RWPE1 (cell line): Measurements from ENCODE around the gene INTS15.
A peak's percentile ranks its signal among the peaks of the same experiment; 100 is the strongest.
"Not testable (repeated sequence)": the region's sequence is repeated elsewhere in the genome, so short reads cannot be mapped to it uniquely, and the experiment has no call there.

Experiments used
- CTCF ChIA-PET: fragments of 350-600 bp; sonication (Branson Sonifier 250); formaldehyde crosslinking; extraction: SDS; loops from one replicate; lab custom pipeline; 2021; lab: Yijun Ruan, JAX
- POLR2A ChIA-PET: fragments of 400-600 bp; formaldehyde crosslinking; extraction: SDS; loops from one replicate; lab custom pipeline; 2020; ENCODE audit warnings: antibody characterized with exemption; ENCODE audit not compliant: low non-redundant PET; lab: Yijun Ruan, JAX
- DNase-seq: peaks from one replicate; pipeline ENCODE4 v3.0.0; 2012; ENCODE audit warnings: low spot score
- H3K27ac ChIP-seq: fragments of 450-650 bp; 2 replicates; pipeline ENCODE4 v1.5.1; 2017
- TF ChIP-seq, protein P1 (sequence below): fragments of 450-650 bp; conservative IDR thresholded peaks from 2 replicates; pipeline ENCODE4 v1.5.1; 2017; ENCODE audit warnings: low read depth, mild to moderate bottlenecking

The INTS15 gene

DNA sequence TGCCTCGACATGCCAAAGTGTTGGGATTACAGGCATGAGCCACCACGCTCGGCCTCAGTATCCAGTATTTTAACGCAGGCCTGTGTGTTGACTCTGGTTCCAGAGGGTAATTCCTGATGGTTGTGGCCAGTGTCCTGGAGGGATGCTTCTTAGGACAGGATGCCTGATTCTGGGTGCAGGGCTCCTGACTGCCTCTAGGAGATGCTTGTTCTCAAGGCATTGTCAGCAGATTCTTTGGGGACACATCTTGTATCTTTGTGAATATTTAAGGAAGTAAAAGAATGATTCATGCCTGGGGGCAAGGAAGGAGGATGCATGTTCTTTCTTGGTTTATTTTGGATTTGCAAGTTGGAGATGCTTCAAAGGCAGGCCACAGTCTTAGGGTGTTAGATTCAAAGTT, 10.4 kb upstream of the INTS15 start:
- CTCF ChIA-PET, result interaction anchor here (2.2 kb wide), 1 partner anchor 10 kb away, joined by 8 read pairs; the partner anchor contains the start of gene INTS15
- peak overlapping the region; percentile 87; the same call in 1 of the 2 replicates for H3K27ac ChIP-seq
- POLR2A ChIA-PET, result no interaction called here
- no peak for DNase-seq
- TF ChIP-seq, protein P1, sequence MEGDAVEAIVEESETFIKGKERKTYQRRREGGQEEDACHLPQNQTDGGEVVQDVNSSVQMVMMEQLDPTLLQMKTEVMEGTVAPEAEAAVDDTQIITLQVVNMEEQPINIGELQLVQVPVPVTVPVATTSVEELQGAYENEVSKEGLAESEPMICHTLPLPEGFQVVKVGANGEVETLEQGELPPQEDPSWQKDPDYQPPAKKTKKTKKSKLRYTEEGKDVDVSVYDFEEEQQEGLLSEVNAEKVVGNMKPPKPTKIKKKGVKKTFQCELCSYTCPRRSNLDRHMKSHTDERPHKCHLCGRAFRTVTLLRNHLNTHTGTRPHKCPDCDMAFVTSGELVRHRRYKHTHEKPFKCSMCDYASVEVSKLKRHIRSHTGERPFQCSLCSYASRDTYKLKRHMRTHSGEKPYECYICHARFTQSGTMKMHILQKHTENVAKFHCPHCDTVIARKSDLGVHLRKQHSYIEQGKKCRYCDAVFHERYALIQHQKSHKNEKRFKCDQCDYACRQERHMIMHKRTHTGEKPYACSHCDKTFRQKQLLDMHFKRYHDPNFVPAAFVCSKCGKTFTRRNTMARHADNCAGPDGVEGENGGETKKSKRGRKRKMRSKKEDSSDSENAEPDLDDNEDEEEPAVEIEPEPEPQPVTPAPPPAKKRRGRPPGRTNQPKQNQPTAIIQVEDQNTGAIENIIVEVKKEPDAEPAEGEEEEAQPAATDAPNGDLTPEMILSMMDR, result no peak

DNA sequence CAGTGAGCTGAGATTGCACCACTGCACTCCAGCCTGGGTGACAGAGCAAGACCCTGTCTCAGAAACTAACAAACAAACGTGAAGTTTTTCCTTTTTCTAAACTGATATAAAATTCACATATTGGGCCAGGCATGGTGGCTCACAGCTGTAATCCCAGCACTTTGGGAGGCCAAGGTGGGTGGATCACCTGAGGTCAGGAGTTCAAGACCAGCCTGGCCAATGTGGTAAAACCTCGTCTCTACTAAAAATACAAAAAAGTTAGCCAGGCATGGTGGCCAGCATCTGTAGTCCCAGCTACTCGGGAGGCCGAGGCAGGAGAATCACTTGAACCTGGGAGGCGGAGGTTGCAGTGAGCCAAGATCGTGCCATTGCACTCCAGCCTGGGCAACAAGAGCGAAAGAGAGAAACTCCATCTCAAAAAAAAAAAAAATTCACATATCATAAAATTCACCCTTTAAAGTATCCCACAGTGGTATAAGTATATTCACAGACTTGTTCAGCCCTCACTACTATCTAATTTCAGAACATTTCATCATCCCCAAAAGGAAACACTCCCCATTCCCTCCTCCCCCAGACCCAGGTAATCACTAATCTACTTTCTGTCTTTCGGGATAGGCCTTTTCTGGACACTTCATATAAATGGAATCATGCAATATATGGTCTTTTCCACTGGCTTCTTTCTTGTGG, 3.9 kb upstream of the INTS15 start:
- DNase-seq, POLR2A ChIA-PET, CTCF ChIA-PET: not testable (repeated sequence)
- H3K27ac ChIP-seq, result peak overlapping the region; percentile 21; the same call in 1 of the 2 replicates

DNA sequence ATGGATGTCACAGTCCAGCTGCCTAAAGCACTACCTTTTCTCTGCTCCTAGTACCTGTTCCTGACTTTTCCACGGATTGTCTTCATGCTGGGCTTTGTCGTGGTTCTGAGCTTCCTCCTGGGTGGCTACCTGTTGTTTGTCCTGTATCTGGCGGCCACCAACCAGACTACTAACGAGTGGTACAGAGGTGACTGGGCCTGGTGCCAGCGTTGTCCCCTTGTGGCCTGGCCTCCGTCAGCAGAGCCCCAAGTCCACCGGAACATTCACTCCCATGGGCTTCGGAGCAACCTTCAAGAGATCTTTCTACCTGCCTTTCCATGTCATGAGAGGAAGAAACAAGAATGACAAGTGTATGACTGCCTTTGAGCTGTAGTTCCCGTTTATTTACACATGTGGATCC, 1.3 kb upstream of the INTS15 start:
- ChIA-PET CTCF (no interaction called here), POLR2A (no interaction called here)
- DNase-seq, result no peak
- TF ChIP-seq, protein P1, result no peak
- H3K27ac ChIP-seq, result peak overlapping the region; percentile 14; the same call in 1 of the 2 replicates

DNA sequence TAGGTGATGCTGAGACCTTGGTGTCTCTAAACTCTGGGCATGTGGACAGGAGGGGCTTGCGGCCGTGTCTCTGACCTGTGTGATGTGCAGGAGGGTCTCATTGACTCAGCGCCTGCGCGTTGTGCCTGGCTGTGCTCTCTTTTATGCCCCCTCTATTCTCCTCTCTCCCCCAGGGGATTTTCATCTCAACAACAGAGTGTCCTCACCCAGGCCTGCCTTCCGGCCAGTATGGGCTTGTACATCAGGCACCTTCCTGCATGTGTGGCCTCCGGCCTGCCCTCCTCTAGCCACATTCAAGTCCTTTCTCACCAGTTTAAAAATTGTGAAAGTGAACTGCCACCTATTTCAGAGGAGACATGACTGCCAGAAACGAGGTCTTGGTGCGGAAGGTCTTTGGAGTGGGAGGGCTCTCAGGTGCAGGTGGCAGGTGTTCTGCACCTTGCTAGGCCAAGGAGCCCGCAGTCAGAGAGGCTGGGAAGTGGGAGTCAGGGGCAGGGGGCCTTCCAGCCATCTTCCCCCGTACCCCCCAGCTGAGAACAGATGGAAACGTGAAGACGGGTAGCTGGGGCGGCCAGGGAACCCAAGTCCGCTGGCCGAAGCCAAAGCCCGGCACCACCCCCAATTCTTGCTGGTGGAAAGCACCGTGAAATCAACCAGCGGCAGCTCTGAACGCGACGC, 531 bp upstream of the INTS15 start:
- CTCF ChIA-PET, result interaction anchor here (1.7 kb wide), 2 partner anchors 9 to 12 kb away, joined by 8 to 12 read pairs; partner anchors contain the start of gene ZDHHC4
- POLR2A ChIA-PET, result interaction anchor here (0.9 kb wide), 1 partner anchor 43 kb away, joined by 3 read pairs; no protein-coding TSS in a partner anchor
- TF ChIP-seq, protein P1, result no peak
- H3K27ac ChIP-seq, result peak overlapping the region; percentile 84
- DNase-seq, result no peak

DNA sequence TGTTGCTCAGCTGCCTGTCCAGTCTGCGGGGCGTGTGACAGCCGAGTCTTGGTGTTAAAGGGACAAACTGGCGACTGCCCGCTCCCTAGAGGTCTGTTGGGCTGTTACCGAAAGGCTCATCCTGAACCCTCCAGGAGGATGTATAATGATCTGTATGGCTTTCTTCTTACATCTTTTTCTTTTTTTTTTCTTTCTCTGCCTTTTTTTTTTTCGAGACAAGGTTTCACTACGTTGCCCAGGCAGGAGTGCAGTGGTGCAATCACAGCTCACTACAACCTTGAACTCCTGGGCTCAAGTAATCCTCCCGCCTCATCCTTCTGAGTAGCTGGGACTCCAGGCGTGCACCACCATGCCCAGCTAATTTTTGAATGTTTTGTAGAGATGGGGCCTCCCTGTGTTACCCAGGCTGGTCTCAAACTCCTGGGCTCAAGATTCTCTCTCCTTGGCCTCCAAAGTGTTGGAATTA, 857 bp downstream of the INTS15 start:
- ChIA-PET POLR2A (interaction anchor here (1.0 kb wide), 1 partner anchor 9 kb away, joined by 4 read pairs; no protein-coding TSS in a partner anchor), CTCF (interaction anchor here (0.5 to 1.7 kb wide), 5 partner anchors 10 to 1170 kb away, joined by 3 to 12 read pairs (median 6); partner anchors contain the start of gene ZDHHC4)
- H3K27ac ChIP-seq, result peak overlapping the region; percentile 84

DNA sequence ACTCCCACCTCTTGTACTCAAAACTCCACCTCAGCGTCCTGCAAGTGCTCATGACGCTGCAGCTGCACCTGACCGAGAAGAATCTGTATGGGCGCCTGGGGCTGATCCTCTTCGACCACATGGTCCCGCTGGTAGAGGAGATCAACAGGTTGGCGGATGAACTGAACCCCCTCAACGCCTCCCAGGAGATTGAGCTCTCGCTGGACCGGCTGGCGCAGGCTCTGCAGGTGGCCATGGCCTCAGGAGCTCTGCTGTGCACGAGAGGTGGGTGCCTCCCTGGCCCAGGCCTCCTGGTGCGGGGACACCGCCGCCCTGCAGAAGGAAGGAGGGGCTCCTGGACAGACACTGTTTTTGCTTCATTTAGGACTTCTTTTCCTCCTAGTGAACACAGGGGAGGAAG, 10.3 kb downstream of the INTS15 start:
- ChIA-PET CTCF (no interaction called here), POLR2A (interaction anchor here (0.9 kb wide), 1 partner anchor 9 kb away, joined by 4 read pairs; no protein-coding TSS in a partner anchor)
- TF ChIP-seq, protein P1, result no peak
- 0 out of 2 replicates have a peak overlapping the region, but pooled peaks have one; percentile 6 for H3K27ac ChIP-seq
- no peak for DNase-seq

More for the DNA sequence above, 857 bp downstream of the INTS15 start:
- no peak for DNase-seq
- TF ChIP-seq, protein P1, result no peak
